HepG2 (cell line): ENCODE results near the gene FBXL13. TPM values are rescaled to one million over a fixed set of nuclear protein-coding genes. Genes with fewer than 3 reads are reported as not detected.
"Not testable (repeated sequence)": the region's sequence is repeated elsewhere in the genome, so short reads cannot be mapped to it uniquely, and the experiment has no call there.

Experiments
- ATAC-seq: fragments of 200-7000 bp; cut with Tn5 transposase; 3 replicates; pipeline ENCODE4 v1.9.1; 2020; ENCODE audit warnings: mild to moderate bottlenecking, moderate library complexity
- BruUV-seq: library from RNA; stranded (reverse); fragments of 400-500 nt; replicated peaks from 2 replicates; lab custom pipeline; 2021; lab: Mats Ljungman, UMichigan
- CTCF ChIA-PET: fragments of 300-600 bp; formaldehyde crosslinking; extraction: SDS; loops from one replicate; lab custom pipeline; 2021; ENCODE audit warnings: low total read pairs, inconsistent platforms, low intra/inter-chr PET ratio; lab: Yijun Ruan, JAX
- POLR2A ChIA-PET: fragments of 350-600 bp; sonication (Branson Sonifier 250); formaldehyde crosslinking; loops from one replicate; lab custom pipeline; 2020; ENCODE audit warnings: antibody characterized with exemption, inconsistent platforms; lab: Yijun Ruan, JAX
- DNase-seq: peaks from one replicate; pipeline ENCODE4 v3.0.0-alpha.2; 2015; ENCODE audit warnings: low spot score
- FAIRE-seq: peaks from 3 replicates; lab custom pipeline; 2011; peaks lifted over from hg19 to GRCh38; lab: Jason Lieb, UNC
- H2AFZ ChIP-seq: one replicate; pipeline ENCODE4 v1.6.1; 2011; ENCODE audit warnings: low read length, inconsistent platforms
- H3K27ac ChIP-seq: fragments of 300-600 bp; 3 replicates; pipeline ENCODE4 v1.8.0; 2011; ENCODE audit warnings: mixed run types, mild to moderate bottlenecking, mixed read lengths, low read length, inconsistent platforms; ENCODE audit not compliant: insufficient read depth; ENCODE audit errors: extremely low read length
- H3K27me3 ChIP-seq, 2 experiments: fragments of 200-600 bp in 1 of 2; 2 replicates in 1 of 2; 3 replicates in 1 of 2; pipeline versions ENCODE4 v1.6.0 to v1.8.0; 2011; ENCODE audit warnings: low read length in 2 of 2, mild to moderate bottlenecking in 2 of 2, moderate library complexity in 2 of 2, inconsistent platforms in 1 of 2; ENCODE audit not compliant: insufficient read depth in 2 of 2, control insufficient read depth in 1 of 2
- H3K36me3 ChIP-seq, 2 experiments: fragments of 200-600 bp in 1 of 2; replicated peaks in 1 of 2; 2 replicates in 1 of 2; 3 replicates in 1 of 2; pipeline versions ENCODE4 v1.5.1 to v1.8.0; 2011; ENCODE audit warnings: low read length in 2 of 2, inconsistent platforms in 1 of 2; ENCODE audit not compliant: insufficient read depth in 2 of 2, control insufficient read depth in 1 of 2
- H3K4me1 ChIP-seq: 2 replicates; pipeline ENCODE4 v1.5.1; 2012; ENCODE audit warnings: low read length, inconsistent platforms; ENCODE audit not compliant: insufficient read depth
- H3K4me2 ChIP-seq: 2 replicates; pipeline ENCODE4 v1.6.0; 2011; ENCODE audit warnings: low read depth, low read length, inconsistent platforms
- H3K4me3 ChIP-seq, 3 experiments: fragments of 200-600 bp in 1 of 3; sonication (generic), shearing (Covaris generic) in 1 of 3; replicated peaks in 1 of 3; 2 replicates each; pipeline ENCODE4 v1.5.1; 2011 to 2016; ENCODE audit warnings: low read length in 3 of 3, inconsistent platforms in 2 of 3, low read depth in 2 of 3, mild to moderate bottlenecking in 2 of 3, control low read depth in 1 of 3, mixed read lengths in 1 of 3; ENCODE audit not compliant: insufficient read depth in 1 of 3
- H3K79me2 ChIP-seq: one replicate; pipeline ENCODE4 v1.6.1; 2011; ENCODE audit warnings: low read length, inconsistent platforms; ENCODE audit not compliant: insufficient read depth
- H3K9ac ChIP-seq: 2 replicates; pipeline ENCODE4 v1.6.0; 2011; ENCODE audit warnings: mild to moderate bottlenecking, low read depth, low read length, inconsistent platforms; ENCODE audit not compliant: insufficient read depth
- H3K9me3 ChIP-seq: 2 replicates; pipeline ENCODE4 v1.5.1; 2012; ENCODE audit warnings: mild to moderate bottlenecking, low read length
- H4K20me1 ChIP-seq: 2 replicates; pipeline ENCODE4 v1.6.0; 2011; ENCODE audit warnings: inconsistent platforms, mild to moderate bottlenecking, low read length, moderate library complexity; ENCODE audit not compliant: insufficient read depth
- ARID5B ChIP-seq: IDR thresholded peaks from 2 replicates; pipeline ENCODE4 v1.4.0; 2020; ENCODE audit warnings: mild to moderate bottlenecking, missing genetic modification reagents
- FOXA3 ChIP-seq: IDR thresholded peaks from 2 replicates; pipeline ENCODE4 v1.6.1; 2016; ENCODE audit warnings: missing genetic modification reagents, missing compliant biosample characterization
- GATAD2A ChIP-seq: IDR thresholded peaks from 2 replicates; pipeline ENCODE4 v1.6.1; 2016
- HOMEZ ChIP-seq: IDR thresholded peaks from 2 replicates; pipeline ENCODE4 v1.6.1; 2016; ENCODE audit warnings: low read depth
- MAFF ChIP-seq: IDR thresholded peaks from 2 replicates; pipeline ENCODE4 v1.6.1; 2011; ENCODE audit warnings: low read depth, low read length, improper control_type of control experiment
- WGBS: methylation state at CpG from one replicate; pipeline ENCODE4 v1.1.6; 2017; ENCODE audit warnings: low lambda C conversion rate; 5-methylcytosine and 5-hydroxymethylcytosine counted together
- in situ Hi-C: cut with HindIII; loops from 2 replicates; pipeline ENCODE4 v1.10.0; 2017; ENCODE audit warnings: low pct_unique_long_range_greater_than_20kb; ENCODE audit not compliant: extremely low pct_ligation_motif_present
- intact Hi-C: fragments of 100-400 bp; cut with micrococcal nuclease; formaldehyde crosslinking; loops from one replicate; pipeline ENCODE4 v1.10.0; 2022; ENCODE audit not compliant: unreplicated experiment
- polyA plus RNA-seq, 8 experiments: library from polyadenylated mRNA; depleted of rRNA in 3 of 8; stranded (reverse) in 7 of 8; unstranded in 1 of 8; fragments of >200 nt; fragmentation: Illumina TruSeq in 4 of 8; extraction: Trizol in 4 of 8; gene quantifications; 2 replicates each; pipeline versions ENCODE4 v1.2.1 to v1.2.3, GENCODE V29; 2011 to 2016; ENCODE audit warnings: low read depth in 4 of 8, missing spikeins in 1 of 8, mixed read lengths in 1 of 8; ENCODE audit not compliant: insufficient read depth in 1 of 8
- total RNA-seq, 5 experiments: library from RNA; depleted of rRNA; stranded (reverse); fragments of >200 nt; fragmentation: Illumina TruSeq; extraction: Trizol; gene quantifications; 2 replicates each; pipeline ENCODE4 v1.2.3, GENCODE V29; 2016; ENCODE audit warnings: low read depth in 1 of 5

The FBXL13 gene
- total and polyA plus RNA-seq, 2 of the 13 experiments (the other 11 are each of a cell fraction or from before 2014, with no cell fraction given), result 0.24 to 0.77 TPM

GRCh38 chr7:102791831-102792230 lies 282.8 kb downstream of the FBXL13 start:
- H4K20me1 ChIP-seq, H3K4me1 ChIP-seq, H3K27ac ChIP-seq, H2AFZ ChIP-seq, H3K36me3 ChIP-seq, H3K4me3 ChIP-seq, H3K27me3 ChIP-seq, FAIRE-seq, H3K9ac ChIP-seq, H3K4me2 ChIP-seq, DNase-seq, H3K9me3 ChIP-seq, H3K79me2 ChIP-seq, in situ Hi-C loops, CTCF ChIA-PET, ATAC-seq, intact Hi-C loops, BruUV-seq, POLR2A ChIA-PET: not testable (repeated sequence)

- H3K4me3 ChIP-seq, H3K4me2 ChIP-seq, H3K79me2 ChIP-seq, in situ Hi-C loops, ATAC-seq, POLR2A ChIA-PET, H3K9ac ChIP-seq, H2AFZ ChIP-seq, H4K20me1 ChIP-seq, intact Hi-C loops, H3K9me3 ChIP-seq, H3K36me3 ChIP-seq, BruUV-seq, H3K4me1 ChIP-seq, CTCF ChIA-PET, DNase-seq, H3K27me3 ChIP-seq, H3K27ac ChIP-seq: not testable (repeated sequence)
- 97% methylated on average over 5 of the region's 5 CpGs for WGBS
- FAIRE-seq, result peak; percentile 50
Measured at GRCh38 chr7:102791367-102791766, 283.2 kb downstream of the FBXL13 start.

- DNase-seq, H3K9me3 ChIP-seq, H3K4me3 ChIP-seq, H3K79me2 ChIP-seq, H3K4me1 ChIP-seq, H2AFZ ChIP-seq, H3K27ac ChIP-seq, intact Hi-C loops, in situ Hi-C loops, POLR2A ChIA-PET, CTCF ChIA-PET, H3K4me2 ChIP-seq, H4K20me1 ChIP-seq, H3K9ac ChIP-seq, BruUV-seq, H3K36me3 ChIP-seq, H3K27me3 ChIP-seq: not testable (repeated sequence)
- WGBS, result 34% methylated on average over 4 of the region's 4 CpGs
- ATAC-seq, result peak; percentile 89
- peak; percentile 94 for FAIRE-seq
- TF ChIP-seq HOMEZ (CRISPR knock-in tag), result peak; percentile 29; the same call in 1 of the 2 replicates
- peak; percentile 30; the same call in 1 of the 2 replicates for TF ChIP-seq MAFF
- peak; percentile 38; the same call in 1 of the 2 replicates for TF ChIP-seq GATAD2A (CRISPR knock-in tag)
- peak; percentile 44 for TF ChIP-seq FOXA3 (CRISPR knock-in tag)
- TF ChIP-seq ARID5B (CRISPR knock-in tag), result peak; percentile 53; the same call in 1 of the 2 replicates
Measured at GRCh38 chr7:102790364-102791100, 284.1 kb downstream of the FBXL13 start.
